Astrocyte (in vitro differentiated cells and primary cell): ENCODE measurements around the gene PITPNM3.

ENCODE experiments used
- EZH2 ChIP-seq: IDR thresholded peaks from 2 replicates; pipeline ENCODE4 v1.6.1; 2012; ENCODE audit warnings: mild to moderate bottlenecking, low read length, inconsistent platforms; ENCODE audit not compliant: insufficient read depth
- TF ChIP-seq, protein P1 (sequence below): IDR thresholded peaks from 2 replicates; pipeline ENCODE4 v1.5.1; 2011; ENCODE audit warnings: low read depth, mild to moderate bottlenecking, inconsistent platforms, low read length, moderate library complexity; ENCODE audit not compliant: insufficient read depth

DNA sequence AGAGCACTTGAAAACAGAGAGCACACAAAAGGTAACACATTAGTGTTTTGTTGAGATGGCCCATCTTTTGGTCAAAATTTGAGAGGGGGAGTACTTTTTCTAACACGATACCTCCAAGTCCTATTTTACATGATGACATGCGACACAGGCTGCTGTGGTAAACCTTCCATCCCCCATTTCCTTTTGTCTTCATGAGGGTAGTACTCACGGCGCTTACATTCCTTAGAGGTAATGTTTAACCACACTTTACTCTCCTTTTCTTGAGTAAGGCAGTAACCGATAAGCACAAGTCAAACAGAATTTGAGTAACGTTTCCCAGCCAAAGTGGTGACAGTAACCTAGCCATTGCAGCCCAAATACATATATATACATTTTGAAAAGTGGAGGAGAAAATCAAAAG lies 35.8 kb upstream of the PITPNM3 start:
- TF ChIP-seq, protein P1, sequence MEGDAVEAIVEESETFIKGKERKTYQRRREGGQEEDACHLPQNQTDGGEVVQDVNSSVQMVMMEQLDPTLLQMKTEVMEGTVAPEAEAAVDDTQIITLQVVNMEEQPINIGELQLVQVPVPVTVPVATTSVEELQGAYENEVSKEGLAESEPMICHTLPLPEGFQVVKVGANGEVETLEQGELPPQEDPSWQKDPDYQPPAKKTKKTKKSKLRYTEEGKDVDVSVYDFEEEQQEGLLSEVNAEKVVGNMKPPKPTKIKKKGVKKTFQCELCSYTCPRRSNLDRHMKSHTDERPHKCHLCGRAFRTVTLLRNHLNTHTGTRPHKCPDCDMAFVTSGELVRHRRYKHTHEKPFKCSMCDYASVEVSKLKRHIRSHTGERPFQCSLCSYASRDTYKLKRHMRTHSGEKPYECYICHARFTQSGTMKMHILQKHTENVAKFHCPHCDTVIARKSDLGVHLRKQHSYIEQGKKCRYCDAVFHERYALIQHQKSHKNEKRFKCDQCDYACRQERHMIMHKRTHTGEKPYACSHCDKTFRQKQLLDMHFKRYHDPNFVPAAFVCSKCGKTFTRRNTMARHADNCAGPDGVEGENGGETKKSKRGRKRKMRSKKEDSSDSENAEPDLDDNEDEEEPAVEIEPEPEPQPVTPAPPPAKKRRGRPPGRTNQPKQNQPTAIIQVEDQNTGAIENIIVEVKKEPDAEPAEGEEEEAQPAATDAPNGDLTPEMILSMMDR, result no peak
- no peak for TF ChIP-seq EZH2
